Tibial artery (tissue), 4 donors: ENCODE results near the gene ZNF385D.

Source experiments
- DNase-seq, 2 donors: peaks; one replicate each; pipeline ENCODE4 v3.0.0-alpha.2; 2019
- H3K27ac ChIP-seq, 2 donors: fragments of 200-600 bp; sonication (generic) in 1 of 2; 1 replicate in 1 of 2; 2 replicates in 1 of 2; pipeline ENCODE4 v1.5.1; 2018 to 2019; ENCODE audit warnings: mild to moderate bottlenecking in 1 of 2
- H3K27me3 ChIP-seq, 2 donors: fragments of 200-600 bp; sonication (generic) in 1 of 2; one replicate each; pipeline versions ENCODE4 v1.5.1 to v1.6.0; 2016 to 2019
- H3K36me3 ChIP-seq, 3 donors: fragments of 200-600 bp; sonication (generic) in 2 of 3; one replicate each; pipeline ENCODE4 v1.5.1; 2016 to 2019; ENCODE audit warnings: mild to moderate bottlenecking in 2 of 3
- H3K4me1 ChIP-seq, 4 donors: fragments of 200-600 bp; sonication (generic) in 2 of 4; 1 replicate in 3 of 4; 2 replicates in 1 of 4; pipeline ENCODE4 v1.5.1; 2016 to 2019
- H3K4me3 ChIP-seq, 2 donors: fragments of 200-600 bp; sonication (generic) in 1 of 2; 1 replicate in 1 of 2; 2 replicates in 1 of 2; pipeline ENCODE4 v1.5.1; 2018 to 2019; ENCODE audit warnings: mild to moderate bottlenecking in 2 of 2
- H3K9me3 ChIP-seq, 3 donors: fragments of 200-600 bp; sonication (generic) in 1 of 3; one replicate each; pipeline ENCODE4 v1.5.1; 2016 to 2019
- CTCF ChIP-seq, 2 experiments: fragments of 200-600 bp in 1 of 2; fragments of 450-650 bp in 1 of 2; IDR thresholded peaks; one replicate each; pipeline ENCODE4 v1.5.1; 2017 to 2019; ENCODE audit warnings: antibody characterized with exemption in 2 of 2, mild to moderate bottlenecking in 1 of 2, moderate library complexity in 1 of 2
- intact Hi-C: fragments of 100-400 bp; cut with DNase I; formaldehyde crosslinking; loops from one replicate; pipeline ENCODE4 v1.15.0; 2023; ENCODE audit warnings: low total_unique reads

Gene ZNF385D

GRCh38 chr3:21592828-21593227 is 158.2 kb downstream of the ZNF385D start:
- intact Hi-C loops = no loop called here
- Histone ChIP-seq H3K9me3 (no peaks in the 10 kb centered on the region), H3K27ac (no peak overlapping the region), H3K4me3 (no peak overlapping the region), H3K27me3 (no peaks in the 10 kb centered on the region), H3K4me1 (no peaks in the 10 kb centered on the region), H3K36me3 (no peaks in the 10 kb centered on the region)
- no peak for DNase-seq
- no peak for TF ChIP-seq CTCF (IDR thresholded peaks at IDR 0.05)

DNA sequence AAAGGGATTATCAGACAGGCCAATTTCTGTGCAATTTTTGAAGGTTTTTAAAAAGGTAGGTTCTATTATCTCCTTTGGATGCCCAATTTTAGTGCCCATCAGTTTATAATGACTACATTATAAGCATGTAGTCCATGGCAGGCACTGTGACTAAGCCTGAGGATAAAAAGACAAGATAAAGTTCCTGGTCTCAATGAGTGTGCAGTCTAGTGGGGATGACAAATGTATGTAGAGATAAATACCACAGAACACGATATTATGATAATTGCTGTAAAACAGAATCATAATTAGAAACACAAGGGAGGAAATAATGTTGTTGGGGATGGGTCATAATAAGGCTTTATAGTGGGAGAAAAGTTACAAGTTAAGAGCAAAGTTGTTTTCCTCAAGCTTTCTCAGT is 163.1 kb downstream of the ZNF385D start:
- Histone ChIP-seq H3K36me3 (no peaks in the 10 kb centered on the region), H3K9me3 (no peaks in the 10 kb centered on the region), H3K27me3 (no peaks in the 10 kb centered on the region), H3K4me1 (peaks cover 0 to 14% (median 0%) of the 10 kb centered on the region in 4 donors), H3K4me3 (no peak overlapping the region), H3K27ac (no peak overlapping the region)
- intact Hi-C loops = no loop called here
- no peak for DNase-seq
- no peak for TF ChIP-seq CTCF (IDR thresholded peaks at IDR 0.05)

GRCh38 chr3:21585216-21585740 is 165.7 kb downstream of the ZNF385D start:
- H3K27ac ChIP-seq = no peak overlapping the region
- no peak for TF ChIP-seq CTCF (IDR thresholded peaks at IDR 0.05)
- peaks cover 0 to 19% (median 0%) of the 10 kb centered on the region in 4 donors for H3K4me1 ChIP-seq
- no peaks in the 10 kb centered on the region for H3K36me3 ChIP-seq
- intact Hi-C loops = no loop called here
- H3K9me3 ChIP-seq = no peaks in the 10 kb centered on the region
- H3K4me3 ChIP-seq = no peak overlapping the region
- DNase-seq = no peak
- no peaks in the 10 kb centered on the region for H3K27me3 ChIP-seq

- H3K9me3 ChIP-seq = no peaks in the 10 kb centered on the region
- intact Hi-C loops = no loop called here
- no peak overlapping the region for H3K4me3 ChIP-seq
- H3K27ac ChIP-seq = no peak overlapping the region
- no peaks in the 10 kb centered on the region for H3K36me3 ChIP-seq
- no peaks in the 10 kb centered on the region for H3K27me3 ChIP-seq
- no peak for TF ChIP-seq CTCF (IDR thresholded peaks at IDR 0.05)
- H3K4me1 ChIP-seq = no peaks in the 10 kb centered on the region
- DNase-seq = no peak
These were observed 177.7 kb downstream of the ZNF385D start for GRCh38 chr3:21573291-21573690.

DNA sequence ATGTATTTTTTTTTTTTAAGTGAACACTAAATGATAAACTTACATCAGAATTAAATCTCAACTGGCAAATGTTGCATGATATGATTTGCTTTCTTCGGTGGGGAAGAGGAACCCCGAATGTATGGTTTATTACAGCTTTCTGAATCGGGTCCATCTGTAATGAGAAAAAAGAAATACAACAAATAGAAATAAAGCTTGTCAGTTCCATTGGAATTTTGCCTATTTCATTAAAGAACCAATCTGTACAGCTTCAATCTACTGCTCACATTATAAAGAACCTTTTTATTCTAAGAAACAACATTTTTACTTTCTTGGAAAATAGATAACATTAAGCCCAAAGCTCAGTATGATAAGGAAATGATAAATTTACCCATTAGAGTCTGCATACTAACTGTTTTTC is 186.5 kb downstream of the ZNF385D start:
- Histone ChIP-seq H3K27me3 (no peaks in the 10 kb centered on the region), H3K4me1 (peaks cover 0 to 7% (median 0%) of the 10 kb centered on the region in 4 donors), H3K36me3 (peaks cover 0 to 3% (median 0%) of the 10 kb centered on the region in 3 donors), H3K4me3 (no peak overlapping the region), H3K9me3 (no peaks in the 10 kb centered on the region), H3K27ac (no peak overlapping the region)
- intact Hi-C loops = no loop called here
- no peak for DNase-seq
- TF ChIP-seq CTCF (IDR thresholded peaks at IDR 0.05) = no peak

- H3K4me3 ChIP-seq = no peak overlapping the region
- no peak for TF ChIP-seq CTCF (IDR thresholded peaks at IDR 0.05)
- peaks cover 0 to 3% (median 0%) of the 10 kb centered on the region in 3 donors for H3K36me3 ChIP-seq
- intact Hi-C loops = no loop called here
- no peak overlapping the region for H3K27ac ChIP-seq
- no peaks in the 10 kb centered on the region for H3K9me3 ChIP-seq
- no peak for DNase-seq
- peaks cover 0 to 7% (median 0%) of the 10 kb centered on the region in 4 donors for H3K4me1 ChIP-seq
- H3K27me3 ChIP-seq = no peaks in the 10 kb centered on the region
These were observed 188.8 kb downstream of the ZNF385D start for GRCh38 chr3:21562243-21562642.
